ENCODE results near the gene FNDC4.
"Not testable (repeated sequence)": the region's sequence is repeated elsewhere in the genome, so short reads cannot be mapped to it uniquely, and the experiment has no call there.

- TF ChIP-seq POLR2AphosphoS5 (IDR thresholded peaks at IDR 0.05; ENCODE audit: borderline replicate concordance, low read depth, low read length); EZH2 (IDR thresholded peaks at IDR 0.05); FOXP2 (optimal IDR thresholded peaks at IDR 0.05; ENCODE audit: control extremely low read depth, extremely low read length, insufficient read depth): not testable (repeated sequence)
Measured at GRCh38 chr2:27539649-27540048, 44.6 kb upstream of the FNDC4 start.
